DND-41 (cell line): ENCODE data around the gene MAP4.

Experiments used
- EZH2 ChIP-seq: IDR thresholded peaks from 3 replicates; pipeline ENCODE4 v1.6.1; 2012; ENCODE audit warnings: borderline replicate concordance, low read depth, mild to moderate bottlenecking, moderate library complexity, low read length, inconsistent platforms; ENCODE audit not compliant: severe bottlenecking
- TF ChIP-seq, protein P1 (sequence below): IDR thresholded peaks from 2 replicates; pipeline ENCODE4 v1.5.1; 2012; ENCODE audit warnings: borderline replicate concordance, low read length, moderate library complexity, mild to moderate bottlenecking; ENCODE audit not compliant: poor library complexity, severe bottlenecking; ENCODE audit errors: extremely low read depth

- TF ChIP-seq, protein P1, sequence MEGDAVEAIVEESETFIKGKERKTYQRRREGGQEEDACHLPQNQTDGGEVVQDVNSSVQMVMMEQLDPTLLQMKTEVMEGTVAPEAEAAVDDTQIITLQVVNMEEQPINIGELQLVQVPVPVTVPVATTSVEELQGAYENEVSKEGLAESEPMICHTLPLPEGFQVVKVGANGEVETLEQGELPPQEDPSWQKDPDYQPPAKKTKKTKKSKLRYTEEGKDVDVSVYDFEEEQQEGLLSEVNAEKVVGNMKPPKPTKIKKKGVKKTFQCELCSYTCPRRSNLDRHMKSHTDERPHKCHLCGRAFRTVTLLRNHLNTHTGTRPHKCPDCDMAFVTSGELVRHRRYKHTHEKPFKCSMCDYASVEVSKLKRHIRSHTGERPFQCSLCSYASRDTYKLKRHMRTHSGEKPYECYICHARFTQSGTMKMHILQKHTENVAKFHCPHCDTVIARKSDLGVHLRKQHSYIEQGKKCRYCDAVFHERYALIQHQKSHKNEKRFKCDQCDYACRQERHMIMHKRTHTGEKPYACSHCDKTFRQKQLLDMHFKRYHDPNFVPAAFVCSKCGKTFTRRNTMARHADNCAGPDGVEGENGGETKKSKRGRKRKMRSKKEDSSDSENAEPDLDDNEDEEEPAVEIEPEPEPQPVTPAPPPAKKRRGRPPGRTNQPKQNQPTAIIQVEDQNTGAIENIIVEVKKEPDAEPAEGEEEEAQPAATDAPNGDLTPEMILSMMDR, result no peak
- no peak for TF ChIP-seq EZH2
Measured at GRCh38 chr3:47874438-47874837, 141.8 kb downstream of the MAP4 start.
